HFFc6 (cell line): ENCODE results near the gene HCAR1. TPM values are rescaled to one million over a fixed set of nuclear protein-coding genes. Genes with fewer than 3 reads are reported as not detected.

Experiments used
- DNase-seq: peaks from one replicate; pipeline ENCODE4 v3.0.0-alpha.2; 2018
- H3K27ac Mint-ChIP-seq: 2 replicates; pipeline ENCODE4 v1.8.0; 2020; ENCODE audit warnings: mild to moderate bottlenecking, mixed read lengths
- H3K27me3 Mint-ChIP-seq: 2 replicates; pipeline ENCODE4 v1.8.0; 2021; ENCODE audit warnings: mild to moderate bottlenecking, moderate library complexity, mixed read lengths; ENCODE audit not compliant: insufficient read depth
- H3K36me3 Mint-ChIP-seq: 2 replicates; pipeline ENCODE4 v1.8.0; 2021; ENCODE audit warnings: low read depth, mixed read lengths
- H3K4me1 Mint-ChIP-seq: 2 replicates; pipeline ENCODE4 v1.8.0; 2020; ENCODE audit warnings: low read depth, mixed read lengths
- H3K4me3 Mint-ChIP-seq: 2 replicates; pipeline ENCODE4 v1.8.0; 2020; ENCODE audit warnings: mild to moderate bottlenecking, moderate library complexity, mixed read lengths
- H3K9me3 Mint-ChIP-seq: 2 replicates; pipeline ENCODE4 v1.8.0; 2020; ENCODE audit warnings: mild to moderate bottlenecking, mixed read lengths
- CTCF ChIP-seq: fragments of 200-600 bp; sonication (generic); IDR thresholded peaks from 2 replicates; pipeline ENCODE4 v1.5.0; 2021; ENCODE audit warnings: antibody characterized with exemption, mild to moderate bottlenecking
- total RNA-seq, 6 experiments: library from RNA; stranded (reverse); fragmentation: NEBNext Ultra II Directional; extraction: Animal tissue kit (Norgen Biotek cat#: 25700); gene quantifications; 2 replicates in 1 of 6; 3 replicates in 5 of 6; pipeline ENCODE4 v1.2.3, GENCODE V29; 2021

Gene HCAR1
- total RNA-seq, 6 experiments from 2014 or later, result not detected

- no peak for TF ChIP-seq CTCF
- DNase-seq, result no peak
- Mint-ChIP-seq H3K4me3 (no peak overlapping the region), H3K4me1 (peaks cover 25% of the 10 kb centered on the region), H3K9me3 (no peaks in the 10 kb centered on the region), H3K36me3 (peaks cover 18% of the 10 kb centered on the region), H3K27ac (no peak overlapping the region), H3K27me3 (peaks cover 3% of the 10 kb centered on the region)
Observed at GRCh38 chr12:122749569-122750332, 19.1 kb upstream of the HCAR1 start.

- no peak overlapping the region for H3K4me3 Mint-ChIP-seq
- peaks cover 10% of the 10 kb centered on the region for H3K4me1 Mint-ChIP-seq
- H3K27me3 Mint-ChIP-seq, result peaks cover 3% of the 10 kb centered on the region
- TF ChIP-seq CTCF, result no peak
- no peaks in the 10 kb centered on the region for H3K9me3 Mint-ChIP-seq
- DNase-seq, result no peak
- no peaks in the 10 kb centered on the region; the same call in 1 of the 2 replicates for H3K36me3 Mint-ChIP-seq
- no peak overlapping the region for H3K27ac Mint-ChIP-seq
Observed at GRCh38 chr12:122747224-122748135, 16.8 kb upstream of the HCAR1 start.

- peaks cover 3% of the 10 kb centered on the region for H3K27me3 Mint-ChIP-seq
- no peak overlapping the region for H3K4me3 Mint-ChIP-seq
- H3K27ac Mint-ChIP-seq, result no peak overlapping the region
- no peak for TF ChIP-seq CTCF
- DNase-seq, result no peak
- no peaks in the 10 kb centered on the region for H3K4me1 Mint-ChIP-seq
- no peaks in the 10 kb centered on the region for H3K9me3 Mint-ChIP-seq
- H3K36me3 Mint-ChIP-seq, result no peaks in the 10 kb centered on the region
Observed at GRCh38 chr12:122743895-122744525, 13.4 kb upstream of the HCAR1 start.

GRCh38 chr12:122740351-122740750, 9.7 kb upstream of the HCAR1 start:
- DNase-seq, result no peak
- Mint-ChIP-seq H3K4me1 (no peaks in the 10 kb centered on the region), H3K36me3 (no peaks in the 10 kb centered on the region), H3K27me3 (peaks cover 3% of the 10 kb centered on the region), H3K4me3 (no peak overlapping the region), H3K9me3 (no peaks in the 10 kb centered on the region), H3K27ac (no peak overlapping the region)
- no peak for TF ChIP-seq CTCF

- TF ChIP-seq CTCF, result no peak
- peaks cover 3% of the 10 kb centered on the region for H3K27me3 Mint-ChIP-seq
- DNase-seq, result no peak
- H3K9me3 Mint-ChIP-seq, result no peaks in the 10 kb centered on the region
- H3K36me3 Mint-ChIP-seq, result no peaks in the 10 kb centered on the region
- no peak overlapping the region for H3K4me3 Mint-ChIP-seq
- no peak overlapping the region for H3K27ac Mint-ChIP-seq
- no peaks in the 10 kb centered on the region for H3K4me1 Mint-ChIP-seq
Observed at GRCh38 chr12:122738571-122738970, 7.9 kb upstream of the HCAR1 start.
